GM12878 (cell line): ENCODE results near the gene MMP20. TPM values are rescaled to one million over a fixed set of nuclear protein-coding genes. Genes with fewer than 3 reads are reported as not detected.

ENCODE experiments used
- E4F1 ChIP-seq: fragments of 450-650 bp; IDR thresholded peaks from 2 replicates; pipeline ENCODE4 v1.6.1; 2018; ENCODE audit warnings: borderline replicate concordance, mild to moderate bottlenecking; ENCODE audit not compliant: partially characterized antibody
- ETV6 ChIP-seq, 2 experiments: fragments of 450-650 bp in 1 of 2; IDR thresholded peaks in 1 of 2; conservative IDR thresholded peaks in 1 of 2; 2 replicates each; pipeline ENCODE4 v1.6.1; 2014; ENCODE audit warnings: antibody characterized with exemption in 1 of 2, borderline replicate concordance in 1 of 2, low read depth in 1 of 2, mild to moderate bottlenecking in 1 of 2, moderate library complexity in 1 of 2
- EZH2 ChIP-seq: IDR thresholded peaks from 2 replicates; pipeline ENCODE4 v1.6.1; 2012; ENCODE audit warnings: low read depth, mild to moderate bottlenecking, control low read depth, inconsistent platforms, low read length, borderline replicate concordance; ENCODE audit not compliant: control insufficient read depth
- GABPA ChIP-seq: IDR thresholded peaks from 2 replicates; pipeline ENCODE4 v1.6.1; 2014; ENCODE audit warnings: antibody characterized with exemption, low read depth, mild to moderate bottlenecking, inconsistent platforms
- HSF1 ChIP-seq: fragments of 150-350 bp; IDR thresholded peaks from 2 replicates; pipeline ENCODE4 v1.6.1; 2014; ENCODE audit warnings: mild to moderate bottlenecking, low read depth, low read length
- IKZF1 ChIP-seq: fragments of 450-650 bp; conservative IDR thresholded peaks from 2 replicates; pipeline ENCODE4 v1.6.1; 2017; ENCODE audit warnings: antibody characterized with exemption, mild to moderate bottlenecking
- IKZF2 ChIP-seq, 2 experiments: fragments of 450-650 bp; IDR thresholded peaks; 2 replicates each; pipeline ENCODE4 v1.6.1; 2017; ENCODE audit warnings: mild to moderate bottlenecking in 2 of 2, moderate library complexity in 2 of 2
- JUNB ChIP-seq: IDR thresholded peaks from 2 replicates; pipeline ENCODE4 v1.6.1; 2016; ENCODE audit warnings: antibody characterized with exemption, mild to moderate bottlenecking
- MTA2 ChIP-seq: fragments of 450-650 bp; IDR thresholded peaks from 2 replicates; pipeline ENCODE4 v1.6.1; 2016; ENCODE audit warnings: low read depth, mild to moderate bottlenecking, moderate library complexity
- MYB ChIP-seq: fragments of 150-350 bp; IDR thresholded peaks from 2 replicates; pipeline ENCODE4 v1.6.1; 2014; ENCODE audit warnings: mild to moderate bottlenecking, low read depth, low read length, borderline replicate concordance
- NFIC ChIP-seq: IDR thresholded peaks from 2 replicates; pipeline ENCODE4 v1.6.1; 2012; ENCODE audit warnings: low read depth, mild to moderate bottlenecking, inconsistent platforms, low read length, moderate library complexity
- NR2C2 ChIP-seq: IDR thresholded peaks from 2 replicates; pipeline ENCODE4 v1.6.1; 2011; ENCODE audit warnings: borderline replicate concordance, low read depth; ENCODE audit not compliant: control insufficient read depth, insufficient read length
- PAX5 ChIP-seq: IDR thresholded peaks from 2 replicates; pipeline ENCODE4 v1.6.1; 2011; ENCODE audit warnings: low read depth, low read length, borderline replicate concordance
- RAD21 ChIP-seq: IDR thresholded peaks from 2 replicates; pipeline ENCODE4 v1.6.1; 2011; ENCODE audit warnings: mild to moderate bottlenecking, low read depth, low read length, moderate library complexity; ENCODE audit not compliant: insufficient read depth
- RB1 ChIP-seq: fragments of 450-650 bp; formaldehyde crosslinking; IDR thresholded peaks from 2 replicates; pipeline ENCODE4 v1.6.1; 2017; ENCODE audit warnings: mild to moderate bottlenecking, borderline replicate concordance
- RBBP5 ChIP-seq: fragments of 200-600 bp; sonication (generic); conservative IDR thresholded peaks from 2 replicates; pipeline ENCODE4 v1.6.1; 2016
- RELA ChIP-seq: fragments of 450-650 bp; IDR thresholded peaks from 2 replicates; pipeline ENCODE4 v1.8.0; 2014; ENCODE audit warnings: borderline replicate concordance; ENCODE audit not compliant: partially characterized antibody
- SMAD5 ChIP-seq: IDR thresholded peaks from 2 replicates; pipeline ENCODE4 v1.6.1; 2016; ENCODE audit warnings: antibody characterized with exemption, low read depth
- SMC3 ChIP-seq: IDR thresholded peaks from 2 replicates; pipeline ENCODE4 v1.6.1; 2011; ENCODE audit warnings: low read length, improper control_type of control experiment, borderline replicate concordance
- STAT3 ChIP-seq: IDR thresholded peaks from 2 replicates; pipeline ENCODE4 v1.6.1; 2011; ENCODE audit warnings: low read depth, low read length, improper control_type of control experiment
- TAF1 ChIP-seq: IDR thresholded peaks from 2 replicates; pipeline ENCODE4 v1.6.1; 2011; ENCODE audit warnings: mild to moderate bottlenecking, low read depth, low read length, borderline replicate concordance
- ZBTB33 ChIP-seq: fragments of 450-650 bp; IDR thresholded peaks from 2 replicates; pipeline ENCODE4 v1.6.1; 2017; ENCODE audit warnings: mild to moderate bottlenecking
- ZNF207 ChIP-seq: fragments of 450-650 bp; IDR thresholded peaks from 2 replicates; pipeline ENCODE4 v1.6.1; 2014; ENCODE audit warnings: antibody characterized with exemption, mild to moderate bottlenecking, borderline replicate concordance
- ZSCAN29 ChIP-seq: fragments of 450-650 bp; IDR thresholded peaks from 2 replicates; pipeline ENCODE4 v1.6.1; 2017; ENCODE audit warnings: mild to moderate bottlenecking, moderate library complexity
- polyA plus RNA-seq, 11 experiments: library from polyadenylated mRNA; depleted of rRNA in 4 of 11; unstranded in 6 of 11; stranded (reverse) in 5 of 11; fragments of >200 nt; fragmentation: Nextera tagmentation in 4 of 11; fragmentation: Illumina TruSeq in 1 of 11; extraction: Ambion mirVana in 4 of 11; extraction: Trizol in 1 of 11; gene quantifications; 1 replicate in 1 of 11; 2 replicates in 10 of 11; pipeline versions ENCODE4 v1.2.1 to v1.2.3, GENCODE V29; 2011 to 2016; ENCODE audit warnings: inconsistent platforms in 2 of 11, missing spikeins in 2 of 11, low read depth in 1 of 11
- total RNA-seq, 4 experiments: library from RNA; depleted of rRNA in 3 of 4; stranded (reverse); fragments of >200 nt in 3 of 4; fragmentation: Illumina TruSeq in 1 of 4; extraction: Trizol in 1 of 4; gene quantifications; 2 replicates each; pipeline versions ENCODE4 v1.2.1 to v1.2.3, GENCODE V29; 2013 to 2021

MMP20 gene
- total and polyA plus RNA-seq, 10 of the 15 experiments (the other 5 are each of a cell fraction or from before 2014, with no cell fraction given) = 0.10 to 0.57 (median 0.19) TPM; not detected in 2

GRCh38 chr11:102580185-102580951 lies 44.8 kb downstream of the MMP20 start (continued):
- TF ChIP-seq SMAD5 (0 out of 2 replicates have a peak, but pooled peaks have one; percentile 30), HSF1 (no peak), JUNB (peak; percentile 50), RAD21 (0 out of 2 replicates have a peak, but pooled peaks have one; percentile 16), MYB (no peak), NFIC (peak; percentile 90), IKZF1 (peak; percentile 91), STAT3 (0 out of 2 replicates have a peak, but pooled peaks have one; percentile 55), GABPA (no peak), NR2C2 (no peak), RB1 (no peak), PAX5 (0 out of 2 replicates have a peak, but pooled peaks have one; percentile 11), IKZF2 (IDR thresholded peaks at IDR 0.05) (peak; percentile 91), EZH2 (no peak), RBBP5 (no peak), ZBTB33 (no peak), RELA (peak; percentile 53), ZNF207 (no peak), MTA2 (peak; percentile 73; the same call in 1 of the 2 replicates), TAF1 (no peak), ETV6 (conservative IDR thresholded peaks at IDR 0.05 in 1 of 2, IDR thresholded peaks at IDR 0.05 in 1 of 2; ENCODE audit: borderline replicate concordance in 1 of 2, low read depth in 1 of 2) (no peak), SMC3 (peak; percentile 40; the same call in 1 of the 2 replicates), ZSCAN29 (no peak), E4F1 (no peak)
